ENCODE measurements around the gene CELF3.

DNA sequence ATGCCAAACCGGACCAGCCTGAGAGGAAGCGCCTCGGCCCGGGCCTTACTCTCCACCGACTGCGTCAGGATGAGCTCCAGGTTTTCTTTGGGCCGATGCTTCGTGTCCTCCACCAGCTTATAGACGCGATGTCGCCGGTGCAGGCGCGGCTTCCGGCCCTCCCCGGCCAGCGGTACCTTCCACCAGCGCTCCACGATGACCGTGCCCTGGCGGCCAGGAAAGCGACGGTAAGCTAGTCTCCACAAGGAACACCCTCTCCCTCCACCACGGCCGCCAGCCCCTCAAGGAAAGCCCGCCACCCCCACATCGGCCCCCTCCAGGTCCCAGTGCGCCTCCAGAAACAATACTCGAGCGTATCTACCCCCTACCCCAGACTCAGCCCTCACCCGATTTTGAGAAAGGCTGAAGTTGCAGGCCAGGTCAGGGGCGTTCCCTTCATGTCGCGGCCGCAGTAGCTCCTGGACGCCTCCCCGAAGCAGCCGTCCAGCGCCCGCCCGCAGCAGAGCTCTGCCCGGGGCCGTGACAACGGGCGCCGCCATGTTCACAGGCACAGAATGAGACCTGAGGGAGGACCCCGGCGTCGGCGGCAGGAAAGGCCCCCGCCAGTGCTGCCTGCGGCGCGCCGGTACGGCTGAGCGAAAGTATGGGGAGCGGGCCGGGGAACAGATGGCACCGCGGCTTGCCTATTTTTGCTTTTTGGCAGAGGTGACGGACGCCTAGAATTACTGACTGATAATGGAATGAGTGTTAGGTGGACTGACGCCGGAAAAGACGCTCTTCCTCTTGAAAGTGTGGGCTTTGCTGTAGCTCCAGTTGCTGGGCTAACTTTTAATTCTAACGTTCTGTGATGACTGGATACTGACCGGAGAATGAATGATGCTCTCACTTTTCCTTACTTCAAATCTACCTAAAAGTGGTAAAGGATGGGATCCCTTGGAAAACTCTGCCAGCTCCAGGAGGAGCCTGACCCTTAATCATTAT, 46.6 kb upstream of the CELF3 start, which contains the start of gene MRPL9:
- TF ChIP-seq EZH2 (IDR thresholded peaks at IDR 0.05; ENCODE audit: insufficient read depth, poor library complexity, severe bottlenecking) (no peak), EZH2phosphoT487 (IDR thresholded peaks at IDR 0.05; ENCODE audit: insufficient read depth, low read depth) (no peak)
